Measurements from ENCODE around the gene HTT.

DNA sequence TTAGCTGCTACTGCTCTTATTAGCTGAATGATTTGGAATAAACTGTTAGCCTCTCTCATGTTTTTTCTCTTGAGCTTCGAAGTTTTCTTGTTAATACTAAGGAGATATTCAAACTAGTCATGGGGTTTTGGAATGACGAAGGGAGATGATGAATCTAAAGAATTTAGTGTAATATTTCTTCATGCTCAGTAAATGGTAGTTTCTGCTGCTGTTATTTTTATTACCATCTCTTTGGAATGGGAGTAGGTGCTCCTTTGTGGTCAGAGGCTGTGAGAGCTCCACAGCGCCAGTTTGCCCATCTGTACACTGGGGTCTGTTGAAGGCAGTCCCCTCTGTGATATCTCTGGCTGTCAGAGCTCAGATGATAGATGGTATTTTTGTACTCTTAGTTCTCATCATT lies 33.7 kb downstream of the HTT start:
- TF ChIP-seq, protein P1, sequence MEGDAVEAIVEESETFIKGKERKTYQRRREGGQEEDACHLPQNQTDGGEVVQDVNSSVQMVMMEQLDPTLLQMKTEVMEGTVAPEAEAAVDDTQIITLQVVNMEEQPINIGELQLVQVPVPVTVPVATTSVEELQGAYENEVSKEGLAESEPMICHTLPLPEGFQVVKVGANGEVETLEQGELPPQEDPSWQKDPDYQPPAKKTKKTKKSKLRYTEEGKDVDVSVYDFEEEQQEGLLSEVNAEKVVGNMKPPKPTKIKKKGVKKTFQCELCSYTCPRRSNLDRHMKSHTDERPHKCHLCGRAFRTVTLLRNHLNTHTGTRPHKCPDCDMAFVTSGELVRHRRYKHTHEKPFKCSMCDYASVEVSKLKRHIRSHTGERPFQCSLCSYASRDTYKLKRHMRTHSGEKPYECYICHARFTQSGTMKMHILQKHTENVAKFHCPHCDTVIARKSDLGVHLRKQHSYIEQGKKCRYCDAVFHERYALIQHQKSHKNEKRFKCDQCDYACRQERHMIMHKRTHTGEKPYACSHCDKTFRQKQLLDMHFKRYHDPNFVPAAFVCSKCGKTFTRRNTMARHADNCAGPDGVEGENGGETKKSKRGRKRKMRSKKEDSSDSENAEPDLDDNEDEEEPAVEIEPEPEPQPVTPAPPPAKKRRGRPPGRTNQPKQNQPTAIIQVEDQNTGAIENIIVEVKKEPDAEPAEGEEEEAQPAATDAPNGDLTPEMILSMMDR (IDR thresholded peaks at IDR 0.05; ENCODE audit: low read depth, low read length, poor library complexity, severe bottlenecking) = no peak
- TF ChIP-seq EZH2phosphoT487 (IDR thresholded peaks at IDR 0.05; ENCODE audit: borderline replicate concordance, low read length) = no peak
